GM12878 (cell line): ENCODE results near the gene MPST.

ENCODE experiments used
- BHLHE40 ChIP-seq, 2 experiments: fragments of 450-650 bp in 1 of 2; IDR thresholded peaks; 2 replicates each; pipeline ENCODE4 v1.6.1; 2011 to 2017; ENCODE audit warnings: low read depth in 2 of 2, borderline replicate concordance in 1 of 2, improper control_type of control experiment in 1 of 2, low read length in 1 of 2, mild to moderate bottlenecking in 1 of 2
- ESRRA ChIP-seq: IDR thresholded peaks from 2 replicates; pipeline ENCODE4 v1.6.1; 2012; ENCODE audit warnings: mild to moderate bottlenecking, low read length, improper control_type of control experiment
- NBN ChIP-seq: fragments of 450-650 bp; IDR thresholded peaks from 2 replicates; pipeline ENCODE4 v1.6.1; 2016
- POLR2AphosphoS2 ChIP-seq: IDR thresholded peaks from 2 replicates; pipeline ENCODE4 v1.6.1; 2011; ENCODE audit warnings: low read depth, mild to moderate bottlenecking, low read length, improper control_type of control experiment, moderate library complexity
- RCOR1 ChIP-seq: conservative IDR thresholded peaks from 2 replicates; pipeline ENCODE4 v1.6.1; 2012; ENCODE audit warnings: low read depth, low read length, improper control_type of control experiment
- RFX5 ChIP-seq: IDR thresholded peaks from 2 replicates; pipeline ENCODE4 v1.6.1; 2011; ENCODE audit warnings: low read depth, low read length, improper control_type of control experiment
- SPI1 ChIP-seq: IDR thresholded peaks from 2 replicates; pipeline ENCODE4 v1.6.1; 2011; ENCODE audit warnings: low read depth, mild to moderate bottlenecking, low read length, moderate library complexity, borderline replicate concordance; ENCODE audit not compliant: insufficient read depth
- ZNF207 ChIP-seq: fragments of 450-650 bp; IDR thresholded peaks from 2 replicates; pipeline ENCODE4 v1.6.1; 2014; ENCODE audit warnings: antibody characterized with exemption, mild to moderate bottlenecking, borderline replicate concordance
- TF ChIP-seq, protein P1 (sequence below), 3 experiments: IDR thresholded peaks in 2 of 3; conservative IDR thresholded peaks in 1 of 3; 2 replicates each; pipeline ENCODE4 v1.5.1; 2011; ENCODE audit warnings: low read depth in 3 of 3, low read length in 3 of 3, mild to moderate bottlenecking in 3 of 3, control low read depth in 2 of 3, moderate library complexity in 2 of 3, inconsistent platforms in 1 of 3, mixed read lengths in 1 of 3; ENCODE audit not compliant: control insufficient read depth in 2 of 3, insufficient read depth in 1 of 3; ENCODE audit errors: extremely low read depth in 1 of 3
- TF ChIP-seq, protein P2 (sequence below): IDR thresholded peaks from 2 replicates; pipeline ENCODE4 v1.6.1; 2011; ENCODE audit warnings: low read depth, low read length, improper control_type of control experiment, borderline replicate concordance
- TF ChIP-seq, protein P3 (sequence below): IDR thresholded peaks from 2 replicates; pipeline ENCODE4 v1.6.1; 2011; ENCODE audit warnings: borderline replicate concordance, low read depth, mild to moderate bottlenecking, moderate library complexity, mixed read lengths, low read length; ENCODE audit not compliant: insufficient read depth; ENCODE audit errors: extremely low read length
- TF ChIP-seq, protein P4 (sequence below): fragments of 450-650 bp; IDR thresholded peaks from 2 replicates; pipeline ENCODE4 v1.6.1; 2017; ENCODE audit warnings: mild to moderate bottlenecking, moderate library complexity

DNA sequence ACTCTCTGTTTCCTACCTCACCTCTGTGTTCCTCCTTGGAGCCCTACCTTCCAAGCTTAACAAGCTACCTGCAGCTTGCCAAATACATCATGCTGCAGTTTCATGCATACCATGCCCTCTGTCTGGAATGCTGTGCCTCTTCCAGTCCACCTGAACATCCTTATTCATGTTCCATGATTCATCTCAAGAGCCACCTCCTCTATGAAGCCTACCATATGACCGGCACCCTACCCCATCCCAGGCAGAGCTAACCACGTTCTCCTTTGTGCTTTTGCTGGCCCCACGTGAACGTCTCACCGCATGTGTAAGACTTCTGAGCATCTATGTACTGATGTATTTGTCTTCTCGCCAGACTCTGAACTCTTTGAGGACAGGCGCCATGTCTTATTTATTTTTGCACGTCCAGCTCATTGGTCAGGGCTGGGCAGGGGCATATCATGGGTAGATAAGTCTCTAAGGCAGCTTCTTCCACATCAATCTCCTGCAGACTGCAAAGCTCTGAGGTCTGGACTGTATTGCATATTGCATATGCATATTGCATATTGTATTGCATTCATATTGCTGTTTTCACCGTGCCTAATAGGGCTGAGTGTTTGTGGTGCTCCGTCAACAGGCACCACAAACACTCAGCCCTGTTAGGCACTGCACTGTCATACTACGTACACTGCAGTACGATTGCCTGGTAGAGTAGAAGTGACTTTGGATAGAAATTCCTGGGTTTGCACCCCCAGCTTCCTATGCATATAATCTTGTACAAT, 31.3 kb upstream of the MPST start:
- TF ChIP-seq RCOR1 (no peak), SPI1 (no peak), RFX5 (no peak), NBN (no peak), POLR2AphosphoS2 (no peak), BHLHE40 (IDR thresholded peaks at IDR 0.05; ENCODE audit: borderline replicate concordance in 1 of 2, low read depth in 2 of 2, low read length in 1 of 2) (no peak), ESRRA (no peak), ZNF207 (no peak)
- TF ChIP-seq, protein P1, sequence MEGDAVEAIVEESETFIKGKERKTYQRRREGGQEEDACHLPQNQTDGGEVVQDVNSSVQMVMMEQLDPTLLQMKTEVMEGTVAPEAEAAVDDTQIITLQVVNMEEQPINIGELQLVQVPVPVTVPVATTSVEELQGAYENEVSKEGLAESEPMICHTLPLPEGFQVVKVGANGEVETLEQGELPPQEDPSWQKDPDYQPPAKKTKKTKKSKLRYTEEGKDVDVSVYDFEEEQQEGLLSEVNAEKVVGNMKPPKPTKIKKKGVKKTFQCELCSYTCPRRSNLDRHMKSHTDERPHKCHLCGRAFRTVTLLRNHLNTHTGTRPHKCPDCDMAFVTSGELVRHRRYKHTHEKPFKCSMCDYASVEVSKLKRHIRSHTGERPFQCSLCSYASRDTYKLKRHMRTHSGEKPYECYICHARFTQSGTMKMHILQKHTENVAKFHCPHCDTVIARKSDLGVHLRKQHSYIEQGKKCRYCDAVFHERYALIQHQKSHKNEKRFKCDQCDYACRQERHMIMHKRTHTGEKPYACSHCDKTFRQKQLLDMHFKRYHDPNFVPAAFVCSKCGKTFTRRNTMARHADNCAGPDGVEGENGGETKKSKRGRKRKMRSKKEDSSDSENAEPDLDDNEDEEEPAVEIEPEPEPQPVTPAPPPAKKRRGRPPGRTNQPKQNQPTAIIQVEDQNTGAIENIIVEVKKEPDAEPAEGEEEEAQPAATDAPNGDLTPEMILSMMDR (IDR thresholded peaks at IDR 0.05 in 2 of 3, conservative IDR thresholded peaks at IDR 0.05 in 1 of 3; ENCODE audit: control insufficient read depth in 2 of 3, extremely low read depth in 1 of 3, insufficient read depth in 1 of 3, low read depth in 3 of 3, low read length in 3 of 3): no peak
- TF ChIP-seq, protein P2, sequence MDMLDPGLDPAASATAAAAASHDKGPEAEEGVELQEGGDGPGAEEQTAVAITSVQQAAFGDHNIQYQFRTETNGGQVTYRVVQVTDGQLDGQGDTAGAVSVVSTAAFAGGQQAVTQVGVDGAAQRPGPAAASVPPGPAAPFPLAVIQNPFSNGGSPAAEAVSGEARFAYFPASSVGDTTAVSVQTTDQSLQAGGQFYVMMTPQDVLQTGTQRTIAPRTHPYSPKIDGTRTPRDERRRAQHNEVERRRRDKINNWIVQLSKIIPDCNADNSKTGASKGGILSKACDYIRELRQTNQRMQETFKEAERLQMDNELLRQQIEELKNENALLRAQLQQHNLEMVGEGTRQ: no peak
- TF ChIP-seq, protein P3, sequence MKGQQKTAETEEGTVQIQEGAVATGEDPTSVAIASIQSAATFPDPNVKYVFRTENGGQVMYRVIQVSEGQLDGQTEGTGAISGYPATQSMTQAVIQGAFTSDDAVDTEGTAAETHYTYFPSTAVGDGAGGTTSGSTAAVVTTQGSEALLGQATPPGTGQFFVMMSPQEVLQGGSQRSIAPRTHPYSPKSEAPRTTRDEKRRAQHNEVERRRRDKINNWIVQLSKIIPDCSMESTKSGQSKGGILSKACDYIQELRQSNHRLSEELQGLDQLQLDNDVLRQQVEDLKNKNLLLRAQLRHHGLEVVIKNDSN: no peak
- TF ChIP-seq, protein P4, sequence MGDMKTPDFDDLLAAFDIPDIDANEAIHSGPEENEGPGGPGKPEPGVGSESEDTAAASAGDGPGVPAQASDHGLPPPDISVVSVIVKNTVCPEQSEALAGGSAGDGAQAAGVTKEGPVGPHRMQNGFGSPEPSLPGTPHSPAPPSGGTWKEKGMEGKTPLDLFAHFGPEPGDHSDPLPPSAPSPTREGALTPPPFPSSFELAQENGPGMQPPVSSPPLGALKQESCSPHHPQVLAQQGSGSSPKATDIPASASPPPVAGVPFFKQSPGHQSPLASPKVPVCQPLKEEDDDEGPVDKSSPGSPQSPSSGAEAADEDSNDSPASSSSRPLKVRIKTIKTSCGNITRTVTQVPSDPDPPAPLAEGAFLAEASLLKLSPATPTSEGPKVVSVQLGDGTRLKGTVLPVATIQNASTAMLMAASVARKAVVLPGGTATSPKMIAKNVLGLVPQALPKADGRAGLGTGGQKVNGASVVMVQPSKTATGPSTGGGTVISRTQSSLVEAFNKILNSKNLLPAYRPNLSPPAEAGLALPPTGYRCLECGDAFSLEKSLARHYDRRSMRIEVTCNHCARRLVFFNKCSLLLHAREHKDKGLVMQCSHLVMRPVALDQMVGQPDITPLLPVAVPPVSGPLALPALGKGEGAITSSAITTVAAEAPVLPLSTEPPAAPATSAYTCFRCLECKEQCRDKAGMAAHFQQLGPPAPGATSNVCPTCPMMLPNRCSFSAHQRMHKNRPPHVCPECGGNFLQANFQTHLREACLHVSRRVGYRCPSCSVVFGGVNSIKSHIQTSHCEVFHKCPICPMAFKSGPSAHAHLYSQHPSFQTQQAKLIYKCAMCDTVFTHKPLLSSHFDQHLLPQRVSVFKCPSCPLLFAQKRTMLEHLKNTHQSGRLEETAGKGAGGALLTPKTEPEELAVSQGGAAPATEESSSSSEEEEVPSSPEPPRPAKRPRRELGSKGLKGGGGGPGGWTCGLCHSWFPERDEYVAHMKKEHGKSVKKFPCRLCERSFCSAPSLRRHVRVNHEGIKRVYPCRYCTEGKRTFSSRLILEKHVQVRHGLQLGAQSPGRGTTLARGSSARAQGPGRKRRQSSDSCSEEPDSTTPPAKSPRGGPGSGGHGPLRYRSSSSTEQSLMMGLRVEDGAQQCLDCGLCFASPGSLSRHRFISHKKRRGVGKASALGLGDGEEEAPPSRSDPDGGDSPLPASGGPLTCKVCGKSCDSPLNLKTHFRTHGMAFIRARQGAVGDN: no peak
